Smooth muscle cell (in vitro differentiated cells): ENCODE data around the gene VAV3. TPM values are rescaled to one million over a fixed set of nuclear protein-coding genes. Genes with fewer than 3 reads are reported as not detected.

Experiments used
- DNase-seq: peaks from one replicate; lab custom pipeline; 2025; ENCODE audit not compliant: unreplicated experiment; lab: John Stamatoyannopoulos, UW
- H2AFZ ChIP-seq: fragments of 200-600 bp; sonication (generic); 2 replicates; pipeline ENCODE4 v1.6.0; 2016; ENCODE audit warnings: antibody characterized with exemption, low read depth, mild to moderate bottlenecking
- H3F3A ChIP-seq: fragments of 200-600 bp; sonication (generic); 2 replicates; pipeline ENCODE4 v1.6.0; 2017; ENCODE audit warnings: antibody characterized with exemption, low read depth
- H3K27ac ChIP-seq: fragments of 200-600 bp; sonication (generic); 2 replicates; pipeline ENCODE4 v1.5.1; 2016; ENCODE audit warnings: low read depth, mild to moderate bottlenecking
- H3K27me3 ChIP-seq: fragments of 200-600 bp; sonication (generic); 2 replicates; pipeline ENCODE4 v1.6.1; 2016; ENCODE audit warnings: low read depth, mild to moderate bottlenecking
- H3K36me3 ChIP-seq: fragments of 200-600 bp; sonication (generic); 2 replicates; pipeline ENCODE4 v1.5.1; 2016; ENCODE audit warnings: low read depth
- H3K4me1 ChIP-seq: fragments of 200-600 bp; sonication (generic); 2 replicates; pipeline ENCODE4 v1.5.1; 2016; ENCODE audit warnings: low read depth
- H3K4me2 ChIP-seq: fragments of 200-600 bp; sonication (generic); 2 replicates; pipeline ENCODE4 v1.6.0; 2016; ENCODE audit warnings: mild to moderate bottlenecking
- H3K4me3 ChIP-seq: fragments of 200-600 bp; sonication (generic); 2 replicates; pipeline ENCODE4 v1.5.1; 2016; ENCODE audit warnings: mild to moderate bottlenecking
- H3K79me2 ChIP-seq: fragments of 200-600 bp; sonication (generic); 2 replicates; pipeline ENCODE4 v1.6.0; 2016; ENCODE audit warnings: low read depth, mild to moderate bottlenecking
- H3K9ac ChIP-seq: fragments of 200-600 bp; sonication (generic); 2 replicates; pipeline ENCODE4 v1.6.0; 2016; ENCODE audit warnings: low read depth
- H3K9me3 ChIP-seq: fragments of 200-600 bp; sonication (generic); replicated peaks from 2 replicates; pipeline ENCODE4 v1.5.1; 2016; ENCODE audit warnings: low read depth
- H4K20me1 ChIP-seq: fragments of 200-600 bp; sonication (generic); 2 replicates; pipeline ENCODE4 v1.6.0; 2016; ENCODE audit warnings: low read depth
- CTCF ChIP-seq: fragments of 200-600 bp; sonication (generic); IDR thresholded peaks from 2 replicates; pipeline ENCODE4 v1.5.1; 2017; ENCODE audit warnings: borderline replicate concordance, mild to moderate bottlenecking, antibody characterized with exemption; ENCODE audit not compliant: insufficient read depth, poor library complexity, severe bottlenecking
- WGBS: methylation state at CpG from one replicate; pipeline ENCODE4 v1.1.7; 2016; ENCODE audit warnings: low lambda C conversion rate; 5-methylcytosine and 5-hydroxymethylcytosine counted together
- polyA plus RNA-seq: library from polyadenylated mRNA; unstranded; fragments of >200 nt; fragmentation: Nextera tagmentation; extraction: Ambion mirVana; gene quantifications from 2 replicates; pipeline ENCODE4 v1.2.1, GENCODE V29; 2016
- total RNA-seq: library from RNA; depleted of rRNA; stranded (reverse); fragments of >200 nt; gene quantifications from 2 replicates; pipeline ENCODE4 v1.2.3, GENCODE V29; 2014

The VAV3 gene
- total and polyA plus RNA-seq, 2 experiments from 2014 or later: 0.62 to 10.1 TPM

DNA sequence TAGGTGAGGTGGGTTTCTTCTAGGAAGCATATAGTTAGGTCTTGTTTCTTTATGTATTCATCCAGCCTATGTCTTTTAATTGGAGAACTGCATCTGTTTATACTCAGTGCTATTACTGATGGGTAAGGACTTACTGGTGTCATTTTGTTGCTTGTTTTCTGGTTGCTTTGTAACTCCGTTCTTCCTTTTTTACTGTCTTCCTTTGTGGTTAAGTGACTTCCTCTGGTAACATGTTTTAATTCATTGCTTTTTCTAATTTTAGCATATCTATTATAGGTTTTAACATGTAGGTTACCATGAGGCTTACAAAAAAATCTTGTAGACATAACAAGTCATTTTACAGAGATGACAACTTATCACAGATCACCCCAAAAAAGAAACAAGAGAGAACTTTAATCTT lies 160.8 kb downstream of the VAV3 start:
- Histone ChIP-seq H3K27ac (no peak overlapping the region), H3K9ac (no peak overlapping the region), H3K79me2 (no peaks in the 10 kb centered on the region), H3K4me2 (no peak overlapping the region), H3K27me3 (no peaks in the 10 kb centered on the region), H3K9me3 (no peaks in the 10 kb centered on the region), H4K20me1 (no peaks in the 10 kb centered on the region), H2AFZ (no peak overlapping the region), H3F3A (no peaks in the 10 kb centered on the region), H3K36me3 (no peaks in the 10 kb centered on the region), H3K4me3 (no peak overlapping the region), H3K4me1 (no peaks in the 10 kb centered on the region)
- 37% methylated on average over 1 of the region's 1 CpG for WGBS
- no peak for DNase-seq
- no peak for TF ChIP-seq CTCF

- H2AFZ ChIP-seq: no peak overlapping the region
- TF ChIP-seq CTCF: no peak
- no peaks in the 10 kb centered on the region for H3K9me3 ChIP-seq
- DNase-seq: no peak
- H3K4me1 ChIP-seq: no peaks in the 10 kb centered on the region
- no peaks in the 10 kb centered on the region for H3K27me3 ChIP-seq
- H3K79me2 ChIP-seq: no peaks in the 10 kb centered on the region
- H3K9ac ChIP-seq: no peak overlapping the region
- no peaks in the 10 kb centered on the region for H4K20me1 ChIP-seq
- WGBS: 78% methylated on average over 1 of the region's 1 CpG
- no peak overlapping the region for H3K4me3 ChIP-seq
- H3K36me3 ChIP-seq: no peaks in the 10 kb centered on the region
- no peak overlapping the region for H3K4me2 ChIP-seq
- H3F3A ChIP-seq: no peaks in the 10 kb centered on the region
- H3K27ac ChIP-seq: no peak overlapping the region
These were observed 161.4 kb downstream of the VAV3 start for GRCh38 chr1:107803579-107803978.

- DNase-seq: no peak
These were observed 162.3 kb downstream of the VAV3 start for GRCh38 chr1:107802654-107803053.

More at GRCh38 chr1:107802654-107803053, 162.3 kb downstream of the VAV3 start:
- Histone ChIP-seq H2AFZ (no peak overlapping the region), H4K20me1 (no peaks in the 10 kb centered on the region), H3K4me2 (no peak overlapping the region), H3K9me3 (no peaks in the 10 kb centered on the region), H3K79me2 (no peaks in the 10 kb centered on the region), H3F3A (no peaks in the 10 kb centered on the region), H3K36me3 (no peaks in the 10 kb centered on the region), H3K4me1 (no peaks in the 10 kb centered on the region), H3K27me3 (no peaks in the 10 kb centered on the region), H3K9ac (no peak overlapping the region), H3K27ac (no peak overlapping the region), H3K4me3 (no peak overlapping the region)
- 94% methylated on average over 1 of the region's 1 CpG for WGBS
- TF ChIP-seq CTCF: no peak
